Activated CD4-positive, alpha-beta T cell treated with anti-CD3 and anti-CD28 coated beads for 1 hour (primary cell): ENCODE data around the gene MEGF6.

Experiments used
- DNase-seq: peaks from one replicate; pipeline ENCODE4 v3.0.0-alpha.2; 2020

The MEGF6 gene

GRCh38 chr1:3516911-3517675 is 94.2 kb downstream of the MEGF6 start:
- no peak for DNase-seq

GRCh38 chr1:3516481-3516869 is 94.8 kb downstream of the MEGF6 start:
- no peak for DNase-seq

- DNase-seq: no peak
Observed at GRCh38 chr1:3515774-3516480, 95.4 kb downstream of the MEGF6 start.

GRCh38 chr1:3515272-3515671 is 96.0 kb downstream of the MEGF6 start:
- no peak for DNase-seq

GRCh38 chr1:3514404-3514803 is 96.9 kb downstream of the MEGF6 start:
- no peak for DNase-seq

GRCh38 chr1:3511856-3512255 is 99.5 kb downstream of the MEGF6 start:
- no peak for DNase-seq

- DNase-seq: no peak
Observed at GRCh38 chr1:3511306-3511705, 100.0 kb downstream of the MEGF6 start.

GRCh38 chr1:3510956-3511250 is 100.4 kb downstream of the MEGF6 start:
- DNase-seq: no peak

GRCh38 chr1:3510136-3510955 is 101.0 kb downstream of the MEGF6 start:
- DNase-seq: no peak

GRCh38 chr1:3509721-3510120 is 101.6 kb downstream of the MEGF6 start:
- no peak for DNase-seq

GRCh38 chr1:3508757-3509415 is 102.4 kb downstream of the MEGF6 start:
- no peak for DNase-seq

- DNase-seq: no peak
Observed at GRCh38 chr1:3507636-3508275, 103.6 kb downstream of the MEGF6 start.

GRCh38 chr1:3506943-3507342 is 104.4 kb downstream of the MEGF6 start:
- no peak for DNase-seq

- DNase-seq: no peak
Observed at GRCh38 chr1:3506041-3506440, 105.3 kb downstream of the MEGF6 start.

- no peak for DNase-seq
Observed at GRCh38 chr1:3505161-3505560, 106.1 kb downstream of the MEGF6 start.

GRCh38 chr1:3504822-3505153 is 106.5 kb downstream of the MEGF6 start:
- no peak for DNase-seq

- no peak for DNase-seq
Observed at GRCh38 chr1:3504151-3504821, 107.0 kb downstream of the MEGF6 start.

- no peak for DNase-seq
Observed at GRCh38 chr1:3503525-3503886, 107.8 kb downstream of the MEGF6 start.

- DNase-seq: no peak
Observed at GRCh38 chr1:3502641-3503524, 108.4 kb downstream of the MEGF6 start.

GRCh38 chr1:3501856-3502640 is 109.3 kb downstream of the MEGF6 start:
- peak; percentile 18 for DNase-seq

GRCh38 chr1:3501437-3501836 is 109.9 kb downstream of the MEGF6 start:
- no peak for DNase-seq
